NCI-H1105 treated with DMSO at 0.1 percent for 48 hours (cell line): ENCODE data around the gene PAFAH1B1.
A peak's percentile ranks its signal among the peaks of the same experiment; 100 is the strongest.

Experiments
- DNase-seq: peaks from one replicate; lab custom pipeline; 2025; lab: John Stamatoyannopoulos, UW

The PAFAH1B1 gene

GRCh38 chr17:2704031-2704889 is 110.8 kb downstream of the PAFAH1B1 start:
- DNase-seq = no peak

- no peak for DNase-seq
These were observed 111.4 kb downstream of the PAFAH1B1 start for GRCh38 chr17:2704890-2705248.

- DNase-seq = no peak
These were observed 111.8 kb downstream of the PAFAH1B1 start for GRCh38 chr17:2705263-2705662.

GRCh38 chr17:2705888-2706795 is 112.7 kb downstream of the PAFAH1B1 start:
- DNase-seq = no peak

GRCh38 chr17:2706911-2707510 is 113.6 kb downstream of the PAFAH1B1 start:
- no peak for DNase-seq

GRCh38 chr17:2707721-2708584 is 114.5 kb downstream of the PAFAH1B1 start:
- DNase-seq = no peak

GRCh38 chr17:2708585-2709182 is 115.2 kb downstream of the PAFAH1B1 start:
- DNase-seq = no peak

GRCh38 chr17:2709183-2709661 is 115.8 kb downstream of the PAFAH1B1 start:
- DNase-seq = no peak

- DNase-seq = no peak
These were observed 116.8 kb downstream of the PAFAH1B1 start for GRCh38 chr17:2710071-2710802.

- DNase-seq = no peak
These were observed 117.6 kb downstream of the PAFAH1B1 start for GRCh38 chr17:2710803-2711607.

GRCh38 chr17:2711608-2712299 is 118.3 kb downstream of the PAFAH1B1 start, which contains the start of gene CLUH:
Gene CLUH, minus strand, starts transcription at chr17:2711764. Its CDS starts 103 bp downstream, at chr17:2711661.
- peak; percentile 75 for DNase-seq

- no peak for DNase-seq
These were observed 119.0 kb downstream of the PAFAH1B1 start for GRCh38 chr17:2712300-2713043.

GRCh38 chr17:2713881-2714280 is 120.4 kb downstream of the PAFAH1B1 start:
- no peak for DNase-seq

- no peak for DNase-seq
These were observed 123.2 kb downstream of the PAFAH1B1 start for GRCh38 chr17:2716649-2717048.

- DNase-seq = no peak
These were observed 124.9 kb downstream of the PAFAH1B1 start for GRCh38 chr17:2718150-2718938.

GRCh38 chr17:2719861-2720260 is 126.4 kb downstream of the PAFAH1B1 start:
- DNase-seq = no peak

GRCh38 chr17:2721603-2722002 is 128.1 kb downstream of the PAFAH1B1 start:
- DNase-seq = no peak
